ENCODE results near the gene STK16.

STK16 gene

DNA sequence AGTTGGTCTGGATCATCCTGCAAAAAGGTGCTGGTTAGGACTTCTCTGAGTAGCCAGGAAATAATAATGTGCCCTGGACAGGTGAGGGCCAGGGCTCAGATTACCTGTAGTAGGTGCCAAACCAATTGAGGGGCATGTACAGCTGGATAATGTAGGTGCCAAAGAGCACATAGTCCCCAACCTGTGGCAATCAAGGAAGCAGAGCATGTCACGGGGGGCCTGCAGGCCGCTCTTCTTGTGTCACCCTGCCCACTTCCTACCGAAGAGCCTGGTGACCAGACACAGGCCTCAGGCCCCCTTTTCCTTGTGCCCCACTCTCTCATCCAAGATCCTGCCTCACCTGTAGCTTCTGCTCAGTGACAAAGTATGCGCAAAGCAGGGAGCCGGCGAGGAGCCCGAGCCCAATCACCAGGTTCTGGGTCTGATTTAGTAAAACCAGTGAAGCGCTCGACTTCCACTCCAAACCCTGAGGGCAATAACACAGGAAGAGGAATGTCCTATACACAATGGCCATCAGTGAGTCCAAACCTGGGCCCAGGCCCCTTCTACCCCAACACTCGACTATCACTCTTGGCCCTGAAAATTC is 31.7 kb upstream of the STK16 start:
- no peak for DNase-seq (ENCODE audit: low read depth in 2 of 3, low spot score in 2 of 3)

DNA sequence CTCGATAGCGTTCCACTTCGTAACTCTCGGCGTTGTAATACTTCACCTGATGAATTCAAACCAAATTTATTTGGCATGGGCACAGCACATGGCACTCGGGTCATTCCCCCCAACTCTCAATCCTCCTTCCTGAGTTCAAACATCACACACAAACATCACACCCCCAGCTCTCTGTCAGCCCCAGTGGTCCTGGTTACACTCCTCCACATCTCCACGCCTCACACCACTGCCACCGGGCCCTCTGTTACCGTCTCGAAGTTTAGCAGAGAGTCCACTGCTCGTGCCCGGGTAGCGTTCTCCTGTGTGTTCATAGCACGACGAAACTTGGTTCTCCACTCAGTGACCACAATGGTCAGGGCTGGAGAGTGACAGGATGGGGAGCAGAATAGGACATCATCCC is 31.1 kb upstream of the STK16 start:
- DNase-seq (ENCODE audit: low read depth in 2 of 3, low spot score in 2 of 3), result no peak

DNA sequence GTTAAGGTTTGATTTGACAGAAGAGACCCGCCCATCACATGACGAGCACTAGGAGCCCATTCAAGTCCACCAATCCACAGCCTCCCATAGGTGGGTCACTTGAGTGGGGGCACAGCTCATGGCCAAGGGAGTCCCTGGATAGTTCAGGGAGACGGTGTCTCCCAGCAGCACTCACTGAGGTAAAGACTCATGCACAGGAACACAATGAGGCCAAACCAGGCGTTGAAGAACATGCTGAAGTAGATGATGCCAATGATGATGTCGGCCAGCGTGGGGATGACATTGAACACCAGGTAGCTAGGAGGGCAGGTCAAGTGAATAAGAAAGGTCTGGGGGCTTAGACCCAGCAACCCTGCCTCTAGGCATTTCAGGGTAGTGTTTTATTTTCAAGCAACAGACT is 30.5 kb upstream of the STK16 start:
- no peak for DNase-seq (ENCODE audit: low read depth in 2 of 3, low spot score in 2 of 3)

DNA sequence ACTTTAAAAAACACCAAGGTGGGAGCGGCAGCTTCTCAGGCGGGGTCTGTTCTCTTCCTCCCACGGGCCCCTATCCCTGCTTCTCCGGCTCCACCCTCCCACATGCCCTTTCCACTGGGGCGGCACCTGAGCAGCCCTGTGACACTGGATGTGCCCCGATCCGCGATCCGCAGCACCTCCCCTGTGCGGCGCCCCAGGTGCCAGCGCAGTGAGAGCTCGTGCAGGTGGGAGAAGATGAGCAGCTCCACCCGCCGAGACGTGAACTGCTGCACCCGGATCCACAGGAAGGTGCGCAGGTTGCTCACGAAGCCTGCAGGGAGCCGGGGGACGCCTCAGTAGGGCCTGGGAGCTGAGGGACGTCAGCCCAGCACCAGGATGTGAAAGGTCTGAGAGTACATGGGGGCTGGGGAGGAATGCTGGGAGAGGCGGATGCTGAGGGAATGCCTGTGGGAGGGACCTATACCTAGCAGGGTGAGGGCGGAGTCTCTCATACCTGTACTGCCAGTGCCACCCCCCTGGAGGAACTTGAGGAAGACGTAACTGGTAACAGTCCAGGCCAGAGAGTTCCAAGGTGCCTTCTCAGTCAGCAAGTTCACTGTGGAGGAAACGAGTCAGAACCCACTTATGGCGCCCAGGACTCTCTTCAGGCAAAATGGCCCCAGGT is 29.3 kb upstream of the STK16 start:
- no peak for DNase-seq (ENCODE audit: low read depth in 2 of 3, low spot score in 2 of 3)

DNA sequence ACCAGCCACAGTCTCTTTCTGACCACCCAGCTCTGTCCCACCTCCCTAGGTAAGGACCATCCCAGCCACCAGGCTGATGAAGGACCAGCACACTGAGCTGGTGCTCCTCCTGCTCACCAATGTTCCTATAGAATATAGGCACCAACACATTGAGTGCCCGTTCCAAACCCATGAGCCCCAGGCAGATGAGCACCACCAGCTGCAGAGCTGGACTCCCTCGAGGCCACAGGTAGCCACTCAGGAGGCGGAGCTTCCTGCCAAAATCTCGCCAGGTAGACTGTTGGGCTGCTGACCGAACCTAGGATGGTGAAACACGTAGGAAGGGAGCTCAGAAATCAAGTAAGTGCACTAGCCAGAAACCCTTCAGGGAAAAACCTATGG is 28.8 kb upstream of the STK16 start:
- no peak for DNase-seq (ENCODE audit: low read depth in 2 of 3, low spot score in 2 of 3)

DNA sequence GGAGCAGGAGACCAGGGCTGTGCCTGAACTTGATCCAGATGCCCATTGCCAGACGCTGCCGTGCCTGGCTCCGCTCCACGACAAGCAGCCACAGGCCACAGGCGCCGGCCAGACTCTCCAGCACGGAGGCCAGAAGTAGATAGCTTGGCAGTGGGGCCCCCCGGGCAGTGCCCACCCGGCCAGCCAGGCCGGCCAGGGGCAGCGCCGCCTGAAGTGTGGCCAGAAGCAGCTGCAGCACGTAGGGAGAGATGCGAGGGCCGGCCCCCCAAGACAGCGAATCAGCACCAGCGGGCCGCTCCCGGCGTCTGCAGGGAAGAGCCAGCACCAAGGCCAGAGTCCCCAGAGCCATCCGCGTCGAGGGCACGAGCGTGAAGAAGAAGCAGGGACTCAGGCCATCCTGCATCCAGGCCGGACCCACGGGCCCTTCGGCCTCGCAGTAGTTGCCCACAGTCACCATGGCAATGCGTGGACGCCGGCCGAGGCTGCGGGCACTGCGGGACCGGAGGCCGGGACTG is 27.0 kb upstream of the STK16 start:
- DNase-seq (ENCODE audit: low read depth in 2 of 3, low spot score in 2 of 3), result no peak

DNA sequence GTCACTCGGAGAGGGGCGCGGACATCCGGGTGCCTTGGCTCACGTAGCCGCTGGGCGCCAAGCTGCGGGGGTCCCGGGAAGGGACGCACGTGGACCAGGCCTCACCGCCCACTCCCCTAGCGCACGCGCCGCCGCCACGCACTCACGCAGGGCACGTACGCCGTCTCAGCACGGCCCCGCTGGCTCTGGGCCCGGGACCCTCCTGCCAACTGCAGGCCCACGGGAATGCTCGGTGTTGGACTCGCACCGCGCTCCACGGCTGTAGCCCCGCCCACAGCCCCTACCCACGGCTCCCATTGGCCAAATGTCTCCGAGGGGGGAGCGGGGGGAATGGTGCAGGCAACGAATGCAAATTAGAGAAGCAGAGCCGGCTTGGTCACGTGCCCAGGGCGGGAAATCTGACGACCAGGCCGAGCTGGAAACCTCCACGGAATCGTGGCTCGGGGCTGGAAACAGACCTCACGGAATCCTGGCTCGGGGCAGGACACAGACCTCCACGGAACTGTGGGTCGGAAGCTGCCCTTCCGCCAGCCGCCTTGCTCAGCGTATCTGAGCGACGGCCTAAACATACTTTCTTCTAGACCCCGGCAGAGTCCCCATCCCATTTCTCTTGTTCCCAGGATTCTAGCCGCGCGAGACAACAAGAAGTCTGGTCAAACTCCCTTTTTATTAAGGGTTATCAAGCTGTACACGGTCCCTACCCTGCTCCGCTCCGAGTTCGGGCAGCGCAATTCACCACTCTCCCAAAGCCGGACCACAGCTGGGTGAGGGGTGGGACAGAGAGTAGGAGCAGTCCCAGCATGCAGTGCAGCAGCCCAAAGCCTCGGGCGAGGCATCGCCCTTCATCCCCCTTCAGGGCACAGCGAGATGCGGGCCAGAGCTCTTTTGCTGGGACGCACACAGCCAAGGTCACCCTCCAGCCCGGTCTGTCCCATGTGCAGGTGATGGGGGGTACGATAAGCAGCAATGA is 26.3 kb upstream of the STK16 start, which contains the start of gene ABCB6:
TSS of gene ABCB6 (minus strand) at position 227 of the 970 bp plus-strand sequence. CDS start 285 bp downstream, outside the sequence.
- DNase-seq (ENCODE audit: low read depth in 2 of 3, low spot score in 2 of 3), result peak; percentile 62 to 77 (median 72)

DNA sequence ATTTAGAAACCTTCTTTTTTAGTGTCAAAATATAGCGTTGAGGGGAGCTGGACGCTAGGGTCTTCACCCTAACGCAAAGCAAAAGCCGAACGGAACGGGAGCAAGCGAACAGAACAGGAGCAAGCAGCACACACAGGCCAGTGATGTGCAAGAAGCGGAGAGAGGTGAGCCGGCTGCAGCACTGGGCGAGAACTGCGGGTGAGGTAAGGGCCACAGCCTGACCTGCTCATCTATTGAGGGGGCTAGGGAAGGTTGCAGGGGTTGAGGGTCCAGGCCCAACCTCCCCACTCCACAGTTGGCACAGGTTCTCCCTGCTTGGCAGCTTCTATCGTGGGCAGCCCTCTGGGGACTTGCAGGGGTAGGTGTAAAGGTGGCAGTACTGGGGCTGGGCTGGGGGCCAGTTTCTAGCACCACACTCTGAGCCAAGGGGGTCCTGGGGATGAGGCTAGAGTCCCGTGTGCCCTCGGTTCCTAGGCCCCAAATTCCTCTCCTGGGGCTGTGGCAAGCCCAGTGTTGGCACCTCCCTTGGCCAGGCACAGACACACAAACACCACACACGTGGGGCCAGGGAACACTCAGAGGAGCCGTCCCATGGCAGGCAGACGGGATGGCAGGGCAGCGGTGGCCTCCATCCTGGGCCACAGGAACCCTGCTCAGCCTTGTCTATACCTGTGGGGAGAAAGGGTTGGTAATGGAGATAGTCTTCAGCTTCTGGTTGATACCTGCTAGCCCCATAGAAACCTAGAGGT is 25.3 kb upstream of the STK16 start:
- DNase-seq (ENCODE audit: low read depth in 2 of 3, low spot score in 2 of 3), result no peak

DNA sequence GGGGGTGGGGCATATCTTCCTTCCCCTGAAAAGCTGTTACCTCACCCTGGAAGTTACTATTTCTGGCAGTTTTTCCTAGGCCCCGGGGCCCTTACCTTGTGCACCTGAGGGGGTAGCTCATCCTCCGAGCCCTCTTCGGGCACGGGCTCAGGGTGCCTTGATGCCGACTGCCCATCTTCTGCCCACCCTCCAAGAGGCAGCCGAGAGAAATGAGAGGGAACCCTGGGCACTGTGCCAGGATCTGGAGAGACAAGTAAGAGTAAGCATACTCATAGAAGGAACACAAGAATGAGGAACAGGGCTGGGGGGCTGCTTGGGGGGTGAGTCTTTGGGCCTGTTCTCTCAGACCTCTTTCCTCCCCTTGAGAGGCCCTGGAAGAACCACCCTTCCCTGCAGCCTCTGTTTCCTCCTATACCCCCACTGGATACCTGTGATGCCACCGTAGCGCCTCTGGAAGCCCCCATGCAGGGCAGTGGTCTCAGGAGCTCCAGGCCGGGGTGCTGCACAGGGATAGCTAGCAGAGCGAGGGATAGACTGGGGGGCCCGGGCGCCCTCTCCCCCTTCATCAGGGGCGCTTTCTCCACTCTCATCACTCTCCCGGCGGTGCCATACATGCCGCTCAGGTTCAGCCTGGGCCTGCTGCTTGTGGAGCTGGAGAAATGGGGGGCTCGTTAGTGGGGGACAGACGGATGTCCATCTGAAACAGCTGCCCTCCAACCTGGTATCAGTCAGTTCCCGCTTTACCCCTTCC is 24.5 kb upstream of the STK16 start:
- no peak for DNase-seq (ENCODE audit: low read depth in 2 of 3, low spot score in 2 of 3)

DNA sequence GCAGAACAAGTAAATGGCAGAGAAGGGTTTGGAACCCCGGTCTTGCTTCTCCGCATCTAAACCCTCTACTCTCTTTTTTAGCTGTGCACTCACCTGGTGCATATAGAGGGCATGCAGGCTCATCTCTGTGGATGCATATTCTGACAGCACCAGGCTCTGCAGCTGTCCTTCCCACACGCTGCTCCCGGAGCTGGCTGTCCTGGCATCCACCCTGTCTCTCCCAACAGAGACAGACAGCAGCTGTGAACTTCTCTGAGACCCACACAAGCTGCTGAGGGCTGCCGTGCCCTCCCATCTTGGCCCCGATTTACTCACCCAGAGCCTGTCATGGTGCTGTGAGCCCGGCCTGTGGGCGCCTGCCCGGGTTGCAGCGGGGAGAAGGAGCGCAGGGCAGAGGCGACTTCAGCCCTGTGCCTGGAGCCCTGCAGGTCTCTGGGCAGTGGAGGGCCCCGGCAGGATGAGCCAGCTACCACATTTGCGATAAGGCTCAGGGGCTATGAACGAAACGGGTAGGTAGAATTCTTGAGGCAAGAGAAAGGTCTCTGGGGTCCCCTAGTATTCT is 23.2 kb upstream of the STK16 start:
- no peak for DNase-seq (ENCODE audit: low read depth in 2 of 3, low spot score in 2 of 3)

DNA sequence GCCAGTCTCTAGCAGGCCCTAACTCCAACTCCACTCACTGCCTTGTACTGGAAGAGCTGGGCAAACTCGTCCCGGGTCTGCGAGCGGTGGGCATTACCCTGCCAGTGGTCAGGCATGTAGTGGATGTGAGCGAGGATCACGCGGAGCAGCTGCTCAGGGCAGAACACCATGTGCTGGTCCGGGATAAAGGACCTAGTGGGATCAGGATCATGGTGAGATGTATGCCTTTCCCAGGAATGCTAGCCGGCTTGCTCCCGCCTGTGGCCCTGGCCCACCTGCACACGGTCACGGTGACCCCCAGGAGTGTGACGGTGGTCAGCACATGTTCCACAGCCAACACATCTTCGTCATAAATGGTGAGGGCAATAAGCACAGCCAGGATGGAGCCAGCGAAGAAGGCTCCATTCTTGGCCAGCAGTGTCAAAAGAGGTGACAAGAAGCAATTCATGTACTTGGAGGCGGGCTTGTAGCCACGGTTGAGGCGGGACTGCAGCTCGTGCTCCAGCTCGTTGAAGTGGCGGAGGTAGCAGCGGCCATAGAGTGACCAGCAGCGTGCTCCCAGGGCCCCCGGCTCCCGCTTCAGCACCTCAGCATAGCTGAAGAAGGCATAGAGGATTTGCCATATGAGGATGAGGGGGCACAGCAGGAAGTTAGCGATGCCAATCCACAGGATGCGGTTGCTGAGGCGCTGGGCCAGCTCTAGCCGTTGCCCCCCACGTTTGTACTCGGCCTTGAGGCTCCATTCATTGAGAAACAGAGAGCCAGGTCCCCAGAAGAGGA is 21.3 kb upstream of the STK16 start:
- no peak for DNase-seq (ENCODE audit: low read depth in 2 of 3, low spot score in 2 of 3)

DNA sequence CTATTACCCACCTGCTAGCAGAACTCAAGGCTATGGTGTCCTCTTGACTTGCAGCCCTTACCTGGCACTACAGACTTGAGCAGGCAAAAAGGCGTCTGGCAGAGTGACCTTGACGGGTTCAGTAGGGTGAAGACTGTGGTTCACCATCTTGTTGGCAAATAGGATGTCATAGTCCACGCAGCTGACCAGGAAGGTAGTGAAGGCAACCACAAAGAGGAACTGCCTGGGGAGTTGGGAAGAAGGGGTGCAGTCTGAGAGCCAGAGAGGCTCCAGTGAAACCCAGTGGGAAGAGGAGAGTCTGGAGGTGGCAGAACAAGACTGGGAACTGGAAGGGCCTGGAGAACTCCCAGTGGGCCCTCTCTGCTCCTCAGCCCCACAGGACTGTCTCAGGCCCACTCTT is 19.9 kb upstream of the STK16 start:
- no peak for DNase-seq (ENCODE audit: low read depth in 2 of 3, low spot score in 2 of 3)

DNA sequence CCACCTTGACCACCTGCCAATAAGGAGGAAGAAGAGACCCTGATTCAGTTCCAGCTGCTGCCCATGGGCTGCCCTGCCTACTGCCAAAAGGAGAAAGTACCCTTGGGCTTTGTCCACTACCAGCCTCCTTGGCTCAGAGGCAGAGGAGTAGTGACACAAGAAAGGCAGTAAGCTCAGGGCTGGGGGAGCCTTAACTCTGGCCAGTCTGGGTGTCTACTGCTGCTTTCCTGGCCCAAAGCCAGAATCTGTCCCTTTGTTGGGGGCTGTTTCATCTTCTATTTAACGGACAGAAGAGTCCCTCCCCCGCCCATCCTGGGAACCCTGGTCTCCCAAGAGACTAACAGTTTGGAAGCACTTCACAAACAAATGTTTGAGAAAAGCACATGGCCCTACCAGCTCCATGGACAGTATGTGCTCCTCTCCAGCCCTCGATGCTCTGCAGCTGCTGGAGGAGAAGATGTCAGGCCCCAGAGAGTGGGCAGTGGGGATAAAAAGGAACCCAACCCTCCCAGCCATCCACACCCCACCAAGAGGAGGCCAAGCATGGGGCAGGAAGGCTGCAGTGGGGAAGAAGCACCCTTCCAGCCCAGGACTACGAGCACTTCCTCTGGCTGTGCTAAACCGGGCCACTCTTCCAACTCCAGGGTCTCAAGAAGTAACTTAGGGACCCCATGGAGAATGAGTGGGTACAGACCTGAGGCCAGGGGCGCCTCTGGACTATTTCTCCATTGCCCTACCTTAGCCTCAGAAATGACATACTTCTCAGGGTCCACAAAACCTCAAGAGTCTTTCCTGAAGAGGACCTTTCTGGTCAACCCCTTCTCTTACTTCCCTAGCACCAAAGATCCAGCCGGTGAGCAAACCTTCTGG is 17.0 kb upstream of the STK16 start:
- DNase-seq (ENCODE audit: low read depth in 2 of 3, low spot score in 2 of 3), result no peak

DNA sequence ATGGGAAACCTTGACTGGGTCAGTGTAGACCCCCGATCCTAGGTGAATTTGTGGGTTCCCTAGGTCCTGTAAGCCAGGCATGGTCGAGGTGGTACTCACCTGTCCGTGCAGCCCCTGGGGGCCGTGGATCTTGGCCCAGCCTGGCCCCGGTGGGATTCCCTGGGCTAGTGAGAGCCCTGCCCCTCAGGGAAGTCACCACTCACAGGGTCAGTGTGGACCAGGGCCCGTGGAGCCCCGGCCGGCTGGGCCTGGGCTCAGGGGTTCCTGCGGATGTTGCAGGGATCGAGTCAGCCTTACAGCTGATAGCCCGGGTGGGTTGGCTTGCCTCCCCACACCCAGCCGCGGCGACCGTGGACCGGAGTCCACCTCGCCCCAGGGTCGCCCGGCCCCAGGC is 16.4 kb upstream of the STK16 start:
- no peak for DNase-seq (ENCODE audit: low read depth in 2 of 3, low spot score in 2 of 3)

DNA sequence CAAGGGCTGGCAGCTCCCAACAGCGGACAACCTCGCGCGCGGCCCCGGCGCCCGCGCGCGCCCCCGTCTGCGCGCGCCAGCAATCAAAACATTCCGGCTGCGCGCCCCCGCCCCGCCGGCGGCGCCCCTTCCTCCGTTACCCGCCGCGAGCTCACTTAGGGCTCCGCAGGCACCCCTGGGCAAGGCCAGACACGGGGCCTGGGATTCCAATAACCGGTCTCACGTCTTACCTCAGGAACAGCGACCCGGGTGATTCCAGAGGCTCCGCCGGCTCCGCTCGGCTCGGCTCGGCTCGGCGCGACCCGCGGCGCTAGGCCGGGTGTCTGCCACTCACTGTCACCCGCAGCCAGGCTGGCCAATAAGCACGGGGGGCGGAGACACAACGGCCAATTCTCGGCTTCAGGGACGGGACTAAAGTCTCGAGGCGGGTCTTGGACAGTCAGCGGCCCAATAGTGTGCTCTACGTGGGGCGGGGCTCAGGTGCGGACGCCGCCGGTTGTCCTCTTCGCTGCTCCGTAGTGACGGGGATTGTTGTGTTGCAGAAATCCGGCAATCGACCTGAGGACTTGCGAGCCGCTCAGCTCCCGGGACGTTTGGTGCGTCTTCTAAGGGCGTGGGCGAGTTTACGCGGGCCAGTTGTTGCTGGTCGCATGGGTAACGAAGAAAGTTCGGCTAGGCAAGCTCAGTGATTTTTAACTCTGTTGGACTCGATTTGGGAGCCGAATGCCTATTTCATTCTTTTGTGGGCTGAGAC is 15.8 kb upstream of the STK16 start, which contains the start of the genes ANKZF1 and ATG9A:
TSS of gene ANKZF1 (plus strand) at position 502 of the 754 bp plus-strand sequence. CDS start 452 bp downstream, outside the sequence.
TSS of gene ATG9A (minus strand) at position 332 of the 754 bp plus-strand sequence. CDS start 1,612 bp downstream, outside the sequence.
- DNase-seq (ENCODE audit: low read depth in 2 of 3, low spot score in 2 of 3), result peak; percentile 85 to 96 (median 87)

DNA sequence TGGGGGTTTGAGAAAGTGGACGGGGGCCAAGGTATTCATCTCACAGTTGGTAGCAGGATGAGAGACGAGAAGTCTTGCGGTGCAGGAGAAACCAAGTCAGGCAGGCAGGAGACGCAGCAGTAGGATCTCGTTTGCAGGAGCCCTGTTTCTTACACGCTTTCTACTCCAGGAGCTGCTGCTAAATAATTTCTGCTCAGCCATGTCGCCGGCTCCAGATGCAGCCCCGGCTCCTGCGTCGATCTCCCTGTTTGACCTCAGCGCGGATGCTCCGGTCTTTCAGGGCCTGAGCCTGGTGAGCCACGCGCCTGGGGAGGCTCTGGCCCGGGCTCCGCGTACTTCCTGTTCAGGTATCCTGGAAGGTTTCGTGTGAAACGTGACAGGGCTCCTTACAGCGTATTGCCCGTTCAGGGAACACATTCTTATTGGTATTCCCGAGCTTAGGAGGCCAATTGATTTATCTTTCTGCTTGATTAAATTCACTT is 15.2 kb upstream of the STK16 start:
- DNase-seq (ENCODE audit: low read depth in 2 of 3, low spot score in 2 of 3), result peak in 1 of 3 experiments; percentile 31

DNA sequence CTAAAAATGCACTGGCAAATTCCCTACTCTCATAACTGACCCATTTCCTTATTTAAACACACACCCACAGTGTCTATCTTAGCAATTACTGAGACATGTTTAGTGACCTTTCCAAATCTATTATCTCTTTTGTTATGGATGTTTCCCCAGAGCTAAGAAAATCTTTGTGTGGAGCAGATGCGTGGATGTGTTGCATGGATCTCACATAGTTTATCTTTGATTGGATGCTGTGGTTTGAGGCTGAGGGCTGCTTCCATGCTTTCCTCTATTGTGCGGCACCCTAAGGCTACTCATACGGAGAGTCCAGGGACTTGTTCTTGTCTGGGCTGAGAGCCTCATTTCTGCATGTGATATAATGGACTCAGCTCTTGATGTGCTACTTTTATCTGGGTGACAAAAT is 10.9 kb upstream of the STK16 start:
- no peak for DNase-seq (ENCODE audit: low read depth in 2 of 3, low spot score in 2 of 3)

Data from activated CD8-positive, alpha-beta memory T cell treated with anti-CD3 and anti-CD28 coated beads for 48 hours (primary cell).